GM12865 (cell line): Measurements from ENCODE around the gene IRF8.
"Not testable (repeated sequence)": the region's sequence is repeated elsewhere in the genome, so short reads cannot be mapped to it uniquely, and the experiment has no call there.

Source experiments
- DNase-seq: peaks from one replicate; pipeline ENCODE4 v3.0.0; 2010; ENCODE audit warnings: low read depth
- H3K4me3 ChIP-seq: 2 replicates; pipeline ENCODE4 v1.5.1; 2011; ENCODE audit warnings: mild to moderate bottlenecking, low read depth, low read length, control low read depth
- TF ChIP-seq, protein P1 (sequence below): IDR thresholded peaks from 2 replicates; pipeline ENCODE4 v1.5.1; 2011; ENCODE audit warnings: low read length, control low read depth, low read depth, inconsistent platforms; ENCODE audit not compliant: insufficient read depth; ENCODE audit errors: missing control alignments

IRF8 gene

DNA sequence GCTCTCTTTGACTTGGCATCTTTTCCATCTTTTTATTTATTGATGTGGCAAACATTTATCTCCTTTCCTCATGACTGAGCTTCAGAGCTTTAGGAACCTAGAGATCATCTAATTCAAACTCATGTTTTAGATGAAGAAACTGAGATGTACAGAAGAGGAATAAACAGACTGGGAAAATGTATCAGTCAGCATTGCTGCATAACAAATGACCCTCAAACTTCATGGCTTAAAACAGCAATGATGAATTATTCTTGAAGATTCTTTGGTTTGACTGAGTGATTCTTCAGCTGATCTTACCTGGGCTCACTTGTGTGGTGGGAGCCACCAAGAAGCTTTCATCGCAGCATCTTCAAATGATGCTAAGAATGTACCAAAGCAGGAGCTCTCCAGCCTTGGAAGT, 44.0 kb upstream of the IRF8 start:
- H3K4me3 ChIP-seq: no peak overlapping the region
- TF ChIP-seq, protein P1, sequence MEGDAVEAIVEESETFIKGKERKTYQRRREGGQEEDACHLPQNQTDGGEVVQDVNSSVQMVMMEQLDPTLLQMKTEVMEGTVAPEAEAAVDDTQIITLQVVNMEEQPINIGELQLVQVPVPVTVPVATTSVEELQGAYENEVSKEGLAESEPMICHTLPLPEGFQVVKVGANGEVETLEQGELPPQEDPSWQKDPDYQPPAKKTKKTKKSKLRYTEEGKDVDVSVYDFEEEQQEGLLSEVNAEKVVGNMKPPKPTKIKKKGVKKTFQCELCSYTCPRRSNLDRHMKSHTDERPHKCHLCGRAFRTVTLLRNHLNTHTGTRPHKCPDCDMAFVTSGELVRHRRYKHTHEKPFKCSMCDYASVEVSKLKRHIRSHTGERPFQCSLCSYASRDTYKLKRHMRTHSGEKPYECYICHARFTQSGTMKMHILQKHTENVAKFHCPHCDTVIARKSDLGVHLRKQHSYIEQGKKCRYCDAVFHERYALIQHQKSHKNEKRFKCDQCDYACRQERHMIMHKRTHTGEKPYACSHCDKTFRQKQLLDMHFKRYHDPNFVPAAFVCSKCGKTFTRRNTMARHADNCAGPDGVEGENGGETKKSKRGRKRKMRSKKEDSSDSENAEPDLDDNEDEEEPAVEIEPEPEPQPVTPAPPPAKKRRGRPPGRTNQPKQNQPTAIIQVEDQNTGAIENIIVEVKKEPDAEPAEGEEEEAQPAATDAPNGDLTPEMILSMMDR: no peak
- DNase-seq: no peak

DNA sequence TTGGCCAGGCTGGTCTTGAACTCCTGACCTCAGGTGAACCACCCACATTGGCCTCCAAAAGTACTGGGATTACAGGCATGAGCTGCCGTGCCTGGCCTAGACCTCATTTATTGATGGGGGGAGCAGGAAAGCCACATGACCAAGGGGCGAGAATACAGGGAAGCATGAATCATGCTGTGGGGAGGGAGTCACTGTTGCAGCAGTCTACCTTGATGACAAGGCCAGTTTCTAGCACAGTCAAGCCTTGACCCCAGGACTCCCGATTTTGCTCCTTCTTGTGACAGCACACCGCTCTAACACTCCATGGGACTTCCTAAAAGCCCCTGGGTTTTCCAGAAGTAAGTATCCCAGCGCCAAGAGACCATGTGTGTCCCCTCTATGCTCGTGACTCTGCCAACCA, 42.9 kb upstream of the IRF8 start:
- no peak for DNase-seq
- TF ChIP-seq, protein P1: no peak
- H3K4me3 ChIP-seq: no peak overlapping the region

DNA sequence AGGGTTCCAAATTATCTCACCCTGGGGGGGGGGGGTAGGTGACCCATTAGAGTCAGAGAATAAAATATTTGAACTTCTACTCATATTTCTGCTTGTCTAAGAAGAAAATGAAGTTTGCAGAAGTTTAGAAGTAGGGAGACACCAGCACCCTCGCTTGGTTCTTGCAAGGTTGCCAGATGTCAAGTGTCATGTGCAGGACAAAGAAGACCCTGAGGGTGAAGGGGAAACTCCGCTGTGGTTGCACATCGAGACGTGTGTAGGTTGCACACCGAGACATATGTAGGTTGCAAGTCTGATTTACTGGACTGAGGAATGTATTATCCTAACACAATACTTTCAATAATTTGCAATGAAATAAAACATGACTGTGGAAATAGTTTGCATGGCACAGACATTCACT, 42.4 kb upstream of the IRF8 start:
- TF ChIP-seq, protein P1: no peak
- no peak overlapping the region for H3K4me3 ChIP-seq
- DNase-seq: peak; percentile 70

DNA sequence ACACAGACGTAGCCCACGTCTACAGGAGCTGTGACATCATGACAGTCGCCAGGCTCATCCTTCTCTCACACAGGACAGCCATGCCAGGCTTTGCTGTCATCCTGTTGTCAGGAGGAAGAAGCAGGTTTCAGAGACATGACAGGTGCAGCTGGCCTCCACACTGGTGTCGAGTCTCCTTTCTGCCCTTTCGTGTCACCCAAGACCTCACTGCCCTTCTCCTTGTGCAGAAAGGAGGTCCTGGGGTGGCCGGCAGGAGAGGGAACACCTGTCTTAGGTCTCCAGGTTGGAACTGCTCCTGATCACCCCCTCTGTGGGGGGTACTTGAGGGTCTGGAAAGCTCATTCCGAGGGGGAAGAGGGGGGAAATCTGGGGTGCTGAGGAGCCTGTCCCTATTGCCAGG, 41.6 kb upstream of the IRF8 start:
- no peak for DNase-seq
- TF ChIP-seq, protein P1: no peak

DNA sequence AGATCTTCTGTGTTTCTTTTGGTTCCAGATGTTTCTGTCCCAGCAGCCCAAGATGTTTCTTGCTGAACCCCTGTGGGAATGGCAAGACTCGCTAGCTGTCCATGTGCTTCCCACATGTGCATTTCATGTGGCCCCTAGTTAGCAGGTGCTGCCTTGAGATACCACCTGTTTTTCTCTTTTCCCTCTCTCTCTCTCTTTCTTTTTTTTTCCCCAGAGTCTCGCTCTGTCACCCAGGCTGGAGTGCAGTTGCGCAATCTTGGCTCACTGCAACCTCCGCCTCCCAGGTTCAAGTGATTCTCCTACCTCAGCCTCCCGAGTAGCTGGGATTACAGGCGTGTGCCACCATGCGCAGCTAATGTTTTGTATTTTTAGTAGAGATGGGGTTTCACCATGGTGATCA, 40.4 kb upstream of the IRF8 start:
- DNase-seq, H3K4me3 ChIP-seq: not testable (repeated sequence)

More for the DNA sequence above, 41.6 kb upstream of the IRF8 start:
- H3K4me3 ChIP-seq: no peak overlapping the region

DNA sequence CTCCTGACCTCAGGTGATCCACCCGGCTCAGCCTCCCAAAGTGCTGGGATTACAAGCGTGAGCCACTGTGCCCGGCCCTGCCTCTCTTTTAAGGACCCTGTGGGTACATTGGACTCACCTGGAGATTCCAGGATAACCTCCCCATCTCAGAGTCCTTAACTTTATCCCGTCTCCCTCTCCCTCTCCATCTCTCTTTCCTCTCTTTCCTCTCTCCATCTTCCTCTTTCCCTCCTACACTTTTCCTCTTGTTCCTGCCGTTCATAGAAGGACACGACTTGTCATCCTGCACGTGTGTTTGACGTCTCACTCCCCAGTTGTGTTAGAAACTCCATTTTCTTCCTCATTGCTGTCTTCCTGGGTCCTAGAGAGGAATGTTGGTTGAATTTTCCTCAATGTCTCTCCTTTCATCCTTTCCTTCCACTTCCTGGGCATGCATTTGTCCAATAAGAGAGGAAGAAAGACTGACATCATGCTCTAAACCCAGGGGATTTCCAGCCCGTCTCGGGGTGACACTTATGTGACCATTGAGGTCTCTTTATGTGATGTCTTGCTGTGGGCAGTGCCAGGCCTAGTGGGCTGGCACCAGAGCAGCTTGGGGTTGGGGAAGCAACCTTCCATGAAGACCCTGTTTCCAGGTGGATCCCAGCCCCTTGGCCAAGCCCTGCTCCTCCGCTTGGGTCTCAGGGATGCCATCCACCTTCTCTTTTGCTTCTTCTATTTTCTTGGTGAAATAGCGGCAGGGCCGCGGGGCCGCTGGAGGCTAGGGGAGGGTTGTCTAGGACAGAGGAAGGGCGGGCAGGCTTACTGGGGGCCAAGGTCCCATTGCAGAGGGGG, 39.8 kb upstream of the IRF8 start:
- no peak overlapping the region for H3K4me3 ChIP-seq
- DNase-seq: peak; percentile 41
- TF ChIP-seq, protein P1: no peak

DNA sequence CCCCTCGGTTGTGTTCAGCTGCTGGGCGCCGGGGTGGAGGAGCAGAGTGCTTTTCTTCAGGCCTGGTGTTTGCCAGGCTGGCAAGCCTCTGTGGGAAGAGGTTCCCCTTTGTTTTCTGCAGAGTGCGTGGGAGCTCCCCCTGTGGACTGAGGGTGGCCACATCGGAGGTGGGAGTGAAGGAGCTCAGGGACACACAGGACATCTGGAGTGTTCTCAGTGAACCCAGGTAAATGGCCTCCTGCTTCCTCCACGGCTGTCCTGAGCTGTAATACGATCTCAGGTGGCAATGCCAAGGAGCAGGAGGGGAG, 39.2 kb upstream of the IRF8 start:
- DNase-seq: no peak
- TF ChIP-seq, protein P1: no peak

More for the DNA sequence above, 39.2 kb upstream of the IRF8 start:
- H3K4me3 ChIP-seq: no peak overlapping the region
